ENCODE data around the gene ZNF771. TPM values are rescaled to one million over a fixed set of nuclear protein-coding genes. Genes with fewer than 3 reads are reported as not detected.
A peak's percentile ranks its signal among the peaks of the same experiment; 100 is the strongest.
"Not testable (repeated sequence)": the region's sequence is repeated elsewhere in the genome, so short reads cannot be mapped to it uniquely, and the experiment has no call there.

The ZNF771 gene
- polyA plus RNA-seq, 1 of the 3 experiments (the other 2 are of a cell fraction) = 20.4 TPM

- H3K9me2 ChIP-seq; H3K4me1 ChIP-seq (ENCODE audit: control insufficient read depth in 1 of 2, insufficient read depth in 2 of 2, low read depth in 1 of 2, low read length in 1 of 2); H4K20me1 ChIP-seq (ENCODE audit: insufficient read depth); H3K36me3 ChIP-seq (replicated peaks in 1 of 2; ENCODE audit: control insufficient read depth in 1 of 2, insufficient read depth in 2 of 2, low read length in 1 of 2); H3K9ac ChIP-seq; DNase-seq; POLR2A ChIA-PET; H3K27ac ChIP-seq (ENCODE audit: low read depth in 2 of 2, low read length in 1 of 2); H3K4me2 ChIP-seq; H3K4me3 ChIP-seq (ENCODE audit: low read depth in 2 of 2, low read length in 1 of 2); H3F3A ChIP-seq (replicated peaks; ENCODE audit: insufficient read depth); H2AFZ ChIP-seq (ENCODE audit: low read depth); H3K27me3 ChIP-seq (ENCODE audit: insufficient read depth); H3K79me2 ChIP-seq (ENCODE audit: insufficient read depth); H3K9me3 ChIP-seq: not testable (repeated sequence)
- CTCF ChIA-PET = interaction anchor here (1.1 to 1.5 kb wide), 2 partner anchors 65 to 82 kb away, joined by 3 to 4 read pairs; no protein-coding TSS in a partner anchor
- TF ChIP-seq GATA2 (CRISPR knock-in tag; IDR thresholded peaks at IDR 0.05) = peak; percentile 79
- WGBS (ENCODE audit: low lambda C conversion rate) = 54% methylated on average over 20 of the region's 20 CpGs
Measured at GRCh38 chr16:30452709-30453580, 45.5 kb downstream of the ZNF771 start.

GRCh38 chr16:30456302-30456701 lies 48.9 kb downstream of the ZNF771 start:
- Histone ChIP-seq H3K4me2 (no peak overlapping the region), H2AFZ (ENCODE audit: low read depth) (no peak overlapping the region), H3K79me2 (ENCODE audit: insufficient read depth) (no peaks in the 10 kb centered on the region), H3K27me3 (ENCODE audit: insufficient read depth) (no peaks in the 10 kb centered on the region), H4K20me1 (ENCODE audit: insufficient read depth) (no peaks in the 10 kb centered on the region), H3K27ac (ENCODE audit: low read depth in 2 of 2, low read length in 1 of 2) (no peak overlapping the region), H3K9me3 (no peaks in the 10 kb centered on the region), H3K4me3 (ENCODE audit: low read depth in 2 of 2, low read length in 1 of 2) (no peak overlapping the region), H3F3A (replicated peaks; ENCODE audit: insufficient read depth) (no peaks in the 10 kb centered on the region), H3K9ac (no peak overlapping the region), H3K36me3 (replicated peaks in 1 of 2; ENCODE audit: control insufficient read depth in 1 of 2, insufficient read depth in 2 of 2, low read length in 1 of 2) (no peaks in the 10 kb centered on the region), H3K4me1 (ENCODE audit: control insufficient read depth in 1 of 2, insufficient read depth in 2 of 2, low read depth in 1 of 2, low read length in 1 of 2) (peaks cover 0 to 4% of the 10 kb centered on the region in 2 experiments; a peak in 2 of 4 replicates), H3K9me2 (no peaks in the 10 kb centered on the region)
- ChIA-PET POLR2A (interaction anchor here (1.7 kb wide), 1 partner anchor 69 kb away, joined by 5 read pairs; no protein-coding TSS in a partner anchor), CTCF (no interaction called here)
- TF ChIP-seq USF1 (IDR thresholded peaks at IDR 0.05; ENCODE audit: borderline replicate concordance, low read depth) (no peak), RAD21 (IDR thresholded peaks at IDR 0.05; ENCODE audit: low read length) (no peak), FOXM1 (IDR thresholded peaks at IDR 0.05; ENCODE audit: low read depth) (no peak), SMC3 (IDR thresholded peaks at IDR 0.05; ENCODE audit: low read depth, low read length) (no peak), RXRA (IDR thresholded peaks at IDR 0.05; ENCODE audit: borderline replicate concordance, low read depth) (no peak), RFX5 (IDR thresholded peaks at IDR 0.05; ENCODE audit: low read length) (no peak), SIN3A (IDR thresholded peaks at IDR 0.05; ENCODE audit: borderline replicate concordance, low read depth, low read length) (no peak)
- 70% methylated on average over 1 of the region's 1 CpG for WGBS (ENCODE audit: low lambda C conversion rate)
- no peak for DNase-seq

GRCh38 chr16:30457256-30457655 lies 49.9 kb downstream of the ZNF771 start:
- H4K20me1 ChIP-seq (ENCODE audit: insufficient read depth) = no peaks in the 10 kb centered on the region
- WGBS (ENCODE audit: low lambda C conversion rate) = 58% methylated on average over 1 of the region's 1 CpG
- ChIA-PET CTCF (interaction anchor here (0.6 to 1.3 kb wide), 3 partner anchors 27 to 181 kb away, joined by 3 to 4 read pairs (median 3); partner anchors contain the start of gene DCTPP1), POLR2A (interaction anchor here (0.5 to 1.7 kb wide), 3 partner anchors 68 to 985 kb away, joined by 3 to 5 read pairs (median 4); partner anchors contain the start of genes ZNF688 and ZNF843)
- H3K27ac ChIP-seq (ENCODE audit: low read depth in 2 of 2, low read length in 1 of 2) = no peak overlapping the region
- no peak for TF ChIP-seq TEAD4 (IDR thresholded peaks at IDR 0.05; ENCODE audit: borderline replicate concordance, insufficient read depth)
- TF ChIP-seq MEF2A (IDR thresholded peaks at IDR 0.05; ENCODE audit: borderline replicate concordance, low read depth) = no peak
- no peak for TF ChIP-seq TAF1 (IDR thresholded peaks at IDR 0.05; ENCODE audit: borderline replicate concordance, low read depth, low read length)
- no peak for DNase-seq
- H2AFZ ChIP-seq (ENCODE audit: low read depth) = no peak overlapping the region
- H3K4me2 ChIP-seq = no peak overlapping the region
- peaks cover 0 to 4% of the 10 kb centered on the region in 2 experiments; a peak in 2 of 4 replicates for H3K4me1 ChIP-seq (ENCODE audit: control insufficient read depth in 1 of 2, insufficient read depth in 2 of 2, low read depth in 1 of 2, low read length in 1 of 2)
- no peak overlapping the region for H3K9ac ChIP-seq
- no peaks in the 10 kb centered on the region for H3F3A ChIP-seq (replicated peaks; ENCODE audit: insufficient read depth)
- no peaks in the 10 kb centered on the region for H3K9me2 ChIP-seq
- H3K27me3 ChIP-seq (ENCODE audit: insufficient read depth) = no peaks in the 10 kb centered on the region
- H3K4me3 ChIP-seq (ENCODE audit: low read depth in 2 of 2, low read length in 1 of 2) = no peak overlapping the region
- no peaks in the 10 kb centered on the region for H3K79me2 ChIP-seq (ENCODE audit: insufficient read depth)
- no peaks in the 10 kb centered on the region for H3K36me3 ChIP-seq (replicated peaks in 1 of 2; ENCODE audit: control insufficient read depth in 1 of 2, insufficient read depth in 2 of 2, low read length in 1 of 2)
- no peaks in the 10 kb centered on the region for H3K9me3 ChIP-seq
